Right lobe of liver (tissue), 4 donors: ENCODE measurements around the gene SETBP1.

Experiments
- POLR2A ChIP-seq: fragments of 450-650 bp; IDR thresholded peaks from one replicate; pipeline ENCODE4 v1.6.1; 2017; ENCODE audit warnings: antibody characterized with exemption, mild to moderate bottlenecking
- TF ChIP-seq, protein P1 (sequence below), 4 donors: fragments of 200-600 bp in 3 of 4; fragments of 450-650 bp in 1 of 4; IDR thresholded peaks; one replicate each; pipeline versions ENCODE4 v1.5.1 to v1.8.0; 2016 to 2022; ENCODE audit warnings: antibody characterized with exemption in 4 of 4, mild to moderate bottlenecking in 2 of 4
- donor health status: DM: no; HTN: no; CAD: no.
- donor health status: DM: no; HTN: no; CAD: no.
- donor health status: DM: no; HTN: yes; CAD: no.

GRCh38 chr18:44687421-44687820, 6.7 kb downstream of the SETBP1 start:
- TF ChIP-seq, protein P1, sequence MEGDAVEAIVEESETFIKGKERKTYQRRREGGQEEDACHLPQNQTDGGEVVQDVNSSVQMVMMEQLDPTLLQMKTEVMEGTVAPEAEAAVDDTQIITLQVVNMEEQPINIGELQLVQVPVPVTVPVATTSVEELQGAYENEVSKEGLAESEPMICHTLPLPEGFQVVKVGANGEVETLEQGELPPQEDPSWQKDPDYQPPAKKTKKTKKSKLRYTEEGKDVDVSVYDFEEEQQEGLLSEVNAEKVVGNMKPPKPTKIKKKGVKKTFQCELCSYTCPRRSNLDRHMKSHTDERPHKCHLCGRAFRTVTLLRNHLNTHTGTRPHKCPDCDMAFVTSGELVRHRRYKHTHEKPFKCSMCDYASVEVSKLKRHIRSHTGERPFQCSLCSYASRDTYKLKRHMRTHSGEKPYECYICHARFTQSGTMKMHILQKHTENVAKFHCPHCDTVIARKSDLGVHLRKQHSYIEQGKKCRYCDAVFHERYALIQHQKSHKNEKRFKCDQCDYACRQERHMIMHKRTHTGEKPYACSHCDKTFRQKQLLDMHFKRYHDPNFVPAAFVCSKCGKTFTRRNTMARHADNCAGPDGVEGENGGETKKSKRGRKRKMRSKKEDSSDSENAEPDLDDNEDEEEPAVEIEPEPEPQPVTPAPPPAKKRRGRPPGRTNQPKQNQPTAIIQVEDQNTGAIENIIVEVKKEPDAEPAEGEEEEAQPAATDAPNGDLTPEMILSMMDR (IDR thresholded peaks at IDR 0.05): no peak
- no peak for TF ChIP-seq POLR2A
